Spleen (tissue), 11 donors: ENCODE data around the gene SCAMP4. TPM values are rescaled to one million over a fixed set of nuclear protein-coding genes. Genes with fewer than 3 reads are reported as not detected.

Source experiments
- DNase-seq: peaks from one replicate; pipeline ENCODE4 v3.0.0-alpha.2; 2020
- H3K27ac ChIP-seq, 8 donors: fragments of 200-600 bp; sonication (generic) in 7 of 8; 1 replicate in 4 of 8; 2 replicates in 4 of 8; pipeline versions ENCODE4 v1.5.0 to v1.8.0; 2016 to 2021; ENCODE audit warnings: inconsistent platforms in 4 of 8, mild to moderate bottlenecking in 4 of 8, moderate library complexity in 1 of 8
- H3K27me3 ChIP-seq, 7 donors: fragments of 200-600 bp; sonication (generic) in 6 of 7; replicated peaks in 1 of 7; 1 replicate in 4 of 7; 2 replicates in 3 of 7; pipeline versions ENCODE4 v1.5.0 to v1.8.0; 2016 to 2021; ENCODE audit warnings: inconsistent platforms in 3 of 7, mild to moderate bottlenecking in 1 of 7
- H3K36me3 ChIP-seq, 6 donors: fragments of 200-600 bp; sonication (generic) in 5 of 6; 1 replicate in 4 of 6; 2 replicates in 2 of 6; pipeline versions ENCODE4 v1.5.0 to v1.8.0; 2016 to 2021; ENCODE audit warnings: inconsistent platforms in 2 of 6
- H3K4me1 ChIP-seq, 6 donors: fragments of 200-600 bp; sonication (generic) in 5 of 6; 1 replicate in 3 of 6; 2 replicates in 3 of 6; pipeline versions ENCODE4 v1.5.0 to v1.8.0; 2016 to 2021; ENCODE audit warnings: inconsistent platforms in 3 of 6
- H3K4me3 ChIP-seq, 8 donors: fragments of 200-600 bp; sonication (generic) in 7 of 8; 1 replicate in 4 of 8; 2 replicates in 4 of 8; pipeline versions ENCODE4 v1.5.0 to v1.8.0; 2016 to 2021; ENCODE audit warnings: inconsistent platforms in 4 of 8, mild to moderate bottlenecking in 4 of 8, moderate library complexity in 2 of 8
- H3K9me3 ChIP-seq, 8 donors: fragments of 200-600 bp; sonication (generic) in 7 of 8; 1 replicate in 4 of 8; 2 replicates in 4 of 8; pipeline versions ENCODE4 v1.5.0 to v1.8.0; 2016 to 2021; ENCODE audit warnings: inconsistent platforms in 4 of 8
- CTCF ChIP-seq, 11 experiments: fragments of 200-600 bp in 7 of 11; fragments of 450-650 bp in 4 of 11; sonication (generic) in 4 of 11; IDR thresholded peaks in 8 of 11; conservative IDR thresholded peaks in 3 of 11; 1 replicate in 7 of 11; 2 replicates in 4 of 11; pipeline versions ENCODE4 v1.4.0 to v1.8.0; 2016 to 2021; ENCODE audit warnings: antibody characterized with exemption in 11 of 11, inconsistent platforms in 4 of 11, mild to moderate bottlenecking in 1 of 11
- POLR2A ChIP-seq, 3 donors: fragments of 450-650 bp; IDR thresholded peaks; one replicate each; pipeline ENCODE4 v1.5.1; 2017; ENCODE audit warnings: antibody characterized with exemption in 3 of 3, mild to moderate bottlenecking in 1 of 3
- POLR2AphosphoS5 ChIP-seq, 3 donors: sonication (generic); formaldehyde crosslinking; IDR thresholded peaks; one replicate each; pipeline ENCODE4 v1.5.1; 2017; ENCODE audit warnings: antibody characterized with exemption in 3 of 3
- WGBS, 5 donors: extraction: QIAGEN DNeasy Blood & Tissue Kit in 3 of 5; methylation state at CpG; one replicate each; pipeline versions ENCODE4 v1.1.5 to v1.1.7; 2013 to 2018; 5-methylcytosine and 5-hydroxymethylcytosine counted together
- intact Hi-C: fragments of 100-400 bp; cut with DNase I; formaldehyde crosslinking; loops from one replicate; pipeline ENCODE4 v1.15.0; 2023; ENCODE audit warnings: low total_unique reads
- polyA plus RNA-seq, 3 donors: library from polyadenylated mRNA; stranded (reverse); fragments of 200-250 nt; gene quantifications; one replicate each; pipeline ENCODE4 v1.2.1, GENCODE V29; 2013
- total RNA-seq, 7 donors: library from RNA; depleted of rRNA in 3 of 7; stranded (reverse); fragments of >200 nt in 3 of 7; fragmentation: NEBNext Ultra II Directional in 4 of 7; extraction: Animal tissue kit (Norgen Biotek cat#: 25700) in 4 of 7; gene quantifications; one replicate each; pipeline versions ENCODE4 v1.1.0 to v1.2.1, GENCODE V29; 2016 to 2021
- donor health status: healthy with polysubstance abuse.
- donor health status: DM: no; HTN: no; CAD: no; lungs with moderate emphysema.
- donor health status: DM: no; HTN: no; CAD: no.
- donor health status: Bipolar disorder and iron deficiency.
- donor health status: healthy.
- donor health status: DM: no; HTN: no; CAD: no.
- donor health status: DM: yes; HTN: yes; CAD: no.

Gene SCAMP4
- total and polyA plus RNA-seq, 10 donors, result 13.0 to 92.2 (median 51.8) TPM

GRCh38 chr19:1893791-1894190 lies 11.4 kb upstream of the SCAMP4 start:
- DNase-seq, result no peak
- H3K27ac ChIP-seq, result no peak overlapping the region
- intact Hi-C loops, result no loop called here
- no peaks in the 10 kb centered on the region for H3K36me3 ChIP-seq
- 86 to 92% (median 88%) methylated on average over 17 of the region's 17 CpGs for WGBS, 5 donors
- no peak for TF ChIP-seq CTCF (IDR thresholded peaks at IDR 0.05 in 8 of 11, conservative IDR thresholded peaks at IDR 0.05 in 3 of 11)
- no peak for TF ChIP-seq POLR2AphosphoS5 (IDR thresholded peaks at IDR 0.05)
- TF ChIP-seq POLR2A (IDR thresholded peaks at IDR 0.05), result no peak
- H3K4me1 ChIP-seq, result peaks cover 30 to 60% (median 41%) of the 10 kb centered on the region in 6 donors
- no peak overlapping the region for H3K4me3 ChIP-seq
- H3K27me3 ChIP-seq, result no peaks in the 10 kb centered on the region
- no peaks in the 10 kb centered on the region for H3K9me3 ChIP-seq

GRCh38 chr19:1896508-1896907 lies 8.7 kb upstream of the SCAMP4 start:
- 63 to 72% (median 67%) methylated on average over 13 of the region's 13 CpGs for WGBS, 5 donors
- Histone ChIP-seq H3K36me3 (no peaks in the 10 kb centered on the region), H3K4me1 (peaks cover 30 to 80% (median 42%) of the 10 kb centered on the region in 6 donors), H3K4me3 (peak overlapping the region in 1 of 8 donors; percentile 62), H3K27ac (peak overlapping the region in 7 of 8 donors; percentile 67 to 91 (median 87)), H3K9me3 (no peaks in the 10 kb centered on the region), H3K27me3 (no peaks in the 10 kb centered on the region)
- intact Hi-C loops, result no loop called here
- DNase-seq, result no peak
- TF ChIP-seq POLR2AphosphoS5 (IDR thresholded peaks at IDR 0.05) (no peak), POLR2A (IDR thresholded peaks at IDR 0.05) (no peak), CTCF (IDR thresholded peaks at IDR 0.05 in 8 of 11, conservative IDR thresholded peaks at IDR 0.05 in 3 of 11) (no peak)

- no peaks in the 10 kb centered on the region for H3K9me3 ChIP-seq
- peak overlapping the region in 1 of 8 donors; percentile 28 for H3K4me3 ChIP-seq
- peak overlapping the region in 7 of 8 donors; percentile 51 to 94 (median 92) for H3K27ac ChIP-seq
- H3K36me3 ChIP-seq, result peaks cover 0 to 6% (median 0%) of the 10 kb centered on the region in 6 donors
- H3K4me1 ChIP-seq, result peaks cover 20 to 89% (median 57%) of the 10 kb centered on the region in 6 donors
- H3K27me3 ChIP-seq, result no peaks in the 10 kb centered on the region
- TF ChIP-seq POLR2AphosphoS5 (IDR thresholded peaks at IDR 0.05), result peak; percentile 7 to 71 (median 56)
- TF ChIP-seq CTCF (IDR thresholded peaks at IDR 0.05 in 8 of 11, conservative IDR thresholded peaks at IDR 0.05 in 3 of 11), result no peak
- intact Hi-C loops, result no loop called here
- no peak for DNase-seq
- WGBS, 5 donors, result 48 to 87% (median 74%) methylated on average over 16 of the region's 16 CpGs
Observed at GRCh38 chr19:1901940-1902404, 3.2 kb upstream of the SCAMP4 start.

GRCh38 chr19:1902923-1903322 lies 2.3 kb upstream of the SCAMP4 start:
- H3K4me3 ChIP-seq, result no peak overlapping the region
- 62 to 81% (median 72%) methylated on average over 6 of the region's 6 CpGs for WGBS, 5 donors
- H3K36me3 ChIP-seq, result peaks cover 0 to 15% (median 0%) of the 10 kb centered on the region in 6 donors
- H3K27ac ChIP-seq, result peak overlapping the region; percentile 27 to 94 (median 90)
- no peaks in the 10 kb centered on the region for H3K9me3 ChIP-seq
- peaks cover 19 to 89% (median 58%) of the 10 kb centered on the region in 6 donors for H3K4me1 ChIP-seq
- TF ChIP-seq CTCF (IDR thresholded peaks at IDR 0.05 in 8 of 11, conservative IDR thresholded peaks at IDR 0.05 in 3 of 11) (no peak), POLR2AphosphoS5 (IDR thresholded peaks at IDR 0.05) (no peak), POLR2A (IDR thresholded peaks at IDR 0.05) (no peak)
- intact Hi-C loops, result no loop called here
- DNase-seq, result no peak
- H3K27me3 ChIP-seq, result no peaks in the 10 kb centered on the region
